ENCODE measurements around the gene PABPC1L.
A peak's percentile ranks its signal among the peaks of the same experiment; 100 is the strongest.

PABPC1L gene

GRCh38 chr20:44901974-44902373 lies 7.9 kb upstream of the PABPC1L start:
- 100% methylated on average over 1 to 2 of the region's 2 CpGs for WGBS, 2 experiments (ENCODE audit: insufficient coverage in 2 of 2)

DNA sequence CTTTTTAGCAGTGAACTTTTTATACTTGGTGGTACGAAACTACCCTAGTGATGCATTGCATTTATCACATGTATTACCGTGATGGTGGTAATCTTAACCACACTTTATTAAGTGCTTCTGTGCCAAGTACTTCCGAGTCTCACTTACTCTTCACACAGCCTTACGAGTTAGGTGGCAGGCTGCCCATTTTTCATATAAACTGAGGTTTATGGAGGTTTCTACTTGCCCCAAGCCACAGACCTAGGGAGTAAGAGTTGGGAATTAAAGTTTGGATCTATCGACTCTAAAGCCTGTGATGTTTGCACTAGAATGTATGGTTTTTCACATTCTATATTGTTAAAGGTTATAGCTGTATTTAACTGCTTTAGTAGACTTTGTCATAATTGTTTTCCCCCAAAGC lies 5.5 kb upstream of the PABPC1L start:
- WGBS, 2 experiments (ENCODE audit: insufficient coverage in 2 of 2), result 100% methylated on average over 3 to 4 of the region's 5 CpGs
- Histone ChIP-seq H3K9me3 (ENCODE audit: control insufficient read depth, low read length) (no peaks in the 10 kb centered on the region), H3K36me3 (ENCODE audit: control insufficient read depth, insufficient read depth, low read length) (peaks cover 85% of the 10 kb centered on the region), H3K4me3 (ENCODE audit: extremely low read depth, insufficient read depth, low read length, poor library complexity, severe bottlenecking) (no peak overlapping the region), H3K27ac (ENCODE audit: low read depth, low read length, severe bottlenecking) (no peak overlapping the region), H3K4me1 (ENCODE audit: control insufficient read depth, insufficient read depth, low read length, poor library complexity, severe bottlenecking) (peaks cover 5% of the 10 kb centered on the region)

More at GRCh38 chr20:44901974-44902373, 7.9 kb upstream of the PABPC1L start:
- peaks cover 5% of the 10 kb centered on the region for H3K4me1 ChIP-seq (ENCODE audit: control insufficient read depth, insufficient read depth, low read length, poor library complexity, severe bottlenecking)
- H3K27ac ChIP-seq (ENCODE audit: low read depth, low read length, severe bottlenecking), result peak overlapping the region; percentile 13
- peaks cover 83% of the 10 kb centered on the region for H3K36me3 ChIP-seq (ENCODE audit: control insufficient read depth, insufficient read depth, low read length)
- H3K9me3 ChIP-seq (ENCODE audit: control insufficient read depth, low read length), result no peaks in the 10 kb centered on the region
- H3K4me3 ChIP-seq (ENCODE audit: extremely low read depth, insufficient read depth, low read length, poor library complexity, severe bottlenecking), result no peak overlapping the region

- Histone ChIP-seq H3K27ac (ENCODE audit: low read depth, low read length, severe bottlenecking) (peak overlapping the region; percentile 58), H3K4me1 (ENCODE audit: control insufficient read depth, insufficient read depth, low read length, poor library complexity, severe bottlenecking) (peaks cover 6% of the 10 kb centered on the region), H3K9me3 (ENCODE audit: control insufficient read depth, low read length) (no peaks in the 10 kb centered on the region), H3K4me3 (ENCODE audit: extremely low read depth, insufficient read depth, low read length, poor library complexity, severe bottlenecking) (peak overlapping the region; percentile 61), H3K36me3 (ENCODE audit: control insufficient read depth, insufficient read depth, low read length) (peaks cover 67% of the 10 kb centered on the region)
- 43 to 62% methylated on average over 12 to 13 of the region's 14 CpGs for WGBS, 2 experiments (ENCODE audit: insufficient coverage in 2 of 2)
Observed at GRCh38 chr20:44908987-44909871, 631 bp upstream of the PABPC1L start.

DNA sequence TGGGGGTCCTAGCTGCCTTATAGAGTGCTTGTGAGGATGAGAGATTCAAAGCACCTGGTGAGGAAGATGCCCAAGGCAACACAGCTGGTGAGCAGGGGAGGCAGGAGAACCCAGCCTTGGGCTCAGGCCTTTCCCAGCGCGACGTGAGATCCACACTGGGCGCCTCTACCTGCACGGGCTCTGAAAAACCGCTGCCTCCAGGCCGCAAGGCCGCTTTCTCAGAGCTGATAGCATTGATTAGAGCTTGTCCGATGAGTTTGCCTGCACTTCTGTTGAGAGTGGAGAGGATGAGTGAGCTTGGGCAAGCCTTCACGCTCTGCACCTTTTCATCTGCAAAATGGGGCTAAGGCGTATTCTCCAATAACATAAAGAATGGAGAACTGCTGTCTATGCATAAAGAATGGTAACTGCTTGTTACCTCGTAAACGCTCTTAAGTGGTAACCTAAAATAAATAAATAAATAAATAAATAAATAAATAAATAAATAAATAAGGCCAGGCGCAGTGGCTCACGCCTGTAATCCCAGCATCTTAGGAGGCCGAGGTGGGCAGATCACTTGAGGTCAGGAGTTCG lies 916 bp downstream of the PABPC1L start:
- peak overlapping the region; percentile 71 for H3K27ac ChIP-seq (ENCODE audit: low read depth, low read length, severe bottlenecking)
- 41 to 52% methylated on average over 9 to 12 of the region's 17 CpGs for WGBS, 2 experiments (ENCODE audit: insufficient coverage in 2 of 2)
- peaks cover 61% of the 10 kb centered on the region for H3K36me3 ChIP-seq (ENCODE audit: control insufficient read depth, insufficient read depth, low read length)
- H3K4me1 ChIP-seq (ENCODE audit: control insufficient read depth, insufficient read depth, low read length, poor library complexity, severe bottlenecking), result peaks cover 6% of the 10 kb centered on the region
- H3K9me3 ChIP-seq (ENCODE audit: control insufficient read depth, low read length), result no peaks in the 10 kb centered on the region
- peak overlapping the region; percentile 61 for H3K4me3 ChIP-seq (ENCODE audit: extremely low read depth, insufficient read depth, low read length, poor library complexity, severe bottlenecking)

GRCh38 chr20:44911264-44911921 lies 1.5 kb downstream of the PABPC1L start:
- H3K27ac ChIP-seq (ENCODE audit: low read depth, low read length, severe bottlenecking), result peak overlapping the region; percentile 71
- H3K9me3 ChIP-seq (ENCODE audit: control insufficient read depth, low read length), result no peaks in the 10 kb centered on the region
- H3K36me3 ChIP-seq (ENCODE audit: control insufficient read depth, insufficient read depth, low read length), result peaks cover 60% of the 10 kb centered on the region
- 38 to 69% methylated on average over 14 to 16 of the region's 21 CpGs for WGBS, 2 experiments (ENCODE audit: insufficient coverage in 2 of 2)
- H3K4me3 ChIP-seq (ENCODE audit: extremely low read depth, insufficient read depth, low read length, poor library complexity, severe bottlenecking), result no peak overlapping the region
- H3K4me1 ChIP-seq (ENCODE audit: control insufficient read depth, insufficient read depth, low read length, poor library complexity, severe bottlenecking), result peaks cover 6% of the 10 kb centered on the region

DNA sequence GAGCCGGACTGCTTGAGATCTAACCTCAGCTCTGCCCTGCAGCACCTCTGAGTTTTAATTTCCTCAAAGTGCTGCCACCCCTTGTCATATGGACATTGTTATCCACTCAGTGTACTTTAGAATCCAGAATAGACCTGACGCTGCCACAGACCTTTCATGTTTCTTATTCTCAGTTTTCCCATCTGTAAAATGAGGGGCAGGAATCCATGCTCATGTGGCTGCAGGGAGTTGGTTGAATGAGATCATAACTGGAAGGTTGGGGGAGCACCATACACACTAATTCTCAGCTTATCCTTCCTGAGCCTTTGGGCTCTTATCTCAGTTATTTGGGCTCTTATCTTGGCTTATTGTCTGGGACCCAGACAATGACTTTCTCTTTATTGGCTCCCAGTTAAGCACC lies 2.3 kb downstream of the PABPC1L start:
- no peak overlapping the region for H3K4me3 ChIP-seq (ENCODE audit: extremely low read depth, insufficient read depth, low read length, poor library complexity, severe bottlenecking)
- WGBS, 2 experiments (ENCODE audit: insufficient coverage in 2 of 2), result 83 to 88% methylated on average over 1 of the region's 2 CpGs
- peaks cover 60% of the 10 kb centered on the region for H3K36me3 ChIP-seq (ENCODE audit: control insufficient read depth, insufficient read depth, low read length)

GRCh38 chr20:44914924-44915323 lies 5.1 kb downstream of the PABPC1L start:
- Histone ChIP-seq H3K36me3 (ENCODE audit: control insufficient read depth, insufficient read depth, low read length) (peaks cover 64% of the 10 kb centered on the region), H3K27ac (ENCODE audit: low read depth, low read length, severe bottlenecking) (no peak overlapping the region), H3K4me3 (ENCODE audit: extremely low read depth, insufficient read depth, low read length, poor library complexity, severe bottlenecking) (no peak overlapping the region), H3K4me1 (ENCODE audit: control insufficient read depth, insufficient read depth, low read length, poor library complexity, severe bottlenecking) (peaks cover 6% of the 10 kb centered on the region), H3K9me3 (ENCODE audit: control insufficient read depth, low read length) (no peaks in the 10 kb centered on the region)
- 50 to 100% methylated on average over 1 of the region's 1 CpG for WGBS, 2 experiments (ENCODE audit: insufficient coverage in 2 of 2)

More for the DNA sequence above, 2.3 kb downstream of the PABPC1L start:
- Histone ChIP-seq H3K9me3 (ENCODE audit: control insufficient read depth, low read length) (no peaks in the 10 kb centered on the region), H3K27ac (ENCODE audit: low read depth, low read length, severe bottlenecking) (no peak overlapping the region), H3K4me1 (ENCODE audit: control insufficient read depth, insufficient read depth, low read length, poor library complexity, severe bottlenecking) (peaks cover 6% of the 10 kb centered on the region)

GRCh38 chr20:44916586-44916985 lies 6.7 kb downstream of the PABPC1L start:
- Histone ChIP-seq H3K36me3 (ENCODE audit: control insufficient read depth, insufficient read depth, low read length) (peaks cover 71% of the 10 kb centered on the region), H3K4me1 (ENCODE audit: control insufficient read depth, insufficient read depth, low read length, poor library complexity, severe bottlenecking) (peaks cover 2% of the 10 kb centered on the region), H3K9me3 (ENCODE audit: control insufficient read depth, low read length) (no peaks in the 10 kb centered on the region), H3K27ac (ENCODE audit: low read depth, low read length, severe bottlenecking) (no peak overlapping the region), H3K4me3 (ENCODE audit: extremely low read depth, insufficient read depth, low read length, poor library complexity, severe bottlenecking) (no peak overlapping the region)
- WGBS, 2 experiments (ENCODE audit: insufficient coverage in 2 of 2), result 88 to 91% methylated on average over 11 to 12 of the region's 12 CpGs

DNA sequence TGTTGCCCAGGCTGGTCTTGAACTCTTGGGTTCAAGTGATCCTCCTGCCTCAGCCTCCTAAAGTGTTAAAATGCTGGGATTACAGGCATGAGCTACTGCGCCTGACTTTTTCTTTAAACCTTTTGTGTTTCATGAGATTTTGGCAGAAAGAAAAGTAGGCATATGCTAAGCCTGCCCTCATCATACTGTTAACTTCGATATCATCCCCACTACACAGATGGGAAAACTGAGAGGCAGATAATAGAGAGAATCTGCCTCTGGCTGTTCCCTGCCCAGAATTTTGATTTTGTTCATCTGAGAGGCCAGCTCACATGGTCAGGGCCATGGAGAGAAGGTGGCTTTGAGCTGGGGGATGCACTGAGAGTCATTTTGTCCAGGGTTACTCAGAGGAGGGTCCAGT lies 7.5 kb downstream of the PABPC1L start:
- no CpG with 5 or more reads among the region's 2 CpGs for WGBS, 2 experiments (ENCODE audit: insufficient coverage in 2 of 2)
- H3K4me1 ChIP-seq (ENCODE audit: control insufficient read depth, insufficient read depth, low read length, poor library complexity, severe bottlenecking), result no peaks in the 10 kb centered on the region
- no peak overlapping the region for H3K4me3 ChIP-seq (ENCODE audit: extremely low read depth, insufficient read depth, low read length, poor library complexity, severe bottlenecking)
- H3K36me3 ChIP-seq (ENCODE audit: control insufficient read depth, insufficient read depth, low read length), result peaks cover 74% of the 10 kb centered on the region
- H3K27ac ChIP-seq (ENCODE audit: low read depth, low read length, severe bottlenecking), result no peak overlapping the region
- H3K9me3 ChIP-seq (ENCODE audit: control insufficient read depth, low read length), result no peaks in the 10 kb centered on the region

GRCh38 chr20:44918342-44918741 lies 8.5 kb downstream of the PABPC1L start:
- Histone ChIP-seq H3K4me3 (ENCODE audit: extremely low read depth, insufficient read depth, low read length, poor library complexity, severe bottlenecking) (no peak overlapping the region), H3K4me1 (ENCODE audit: control insufficient read depth, insufficient read depth, low read length, poor library complexity, severe bottlenecking) (no peaks in the 10 kb centered on the region), H3K27ac (ENCODE audit: low read depth, low read length, severe bottlenecking) (no peak overlapping the region), H3K9me3 (ENCODE audit: control insufficient read depth, low read length) (no peaks in the 10 kb centered on the region), H3K36me3 (ENCODE audit: control insufficient read depth, insufficient read depth, low read length) (peaks cover 74% of the 10 kb centered on the region)
- WGBS, 2 experiments (ENCODE audit: insufficient coverage in 2 of 2), result 94 to 100% methylated on average over 1 to 3 of the region's 3 CpGs
